GM12801 (cell line): Measurements from ENCODE around the gene PANK4.

Source experiments
- CTCF ChIP-seq: IDR thresholded peaks from one replicate; pipeline ENCODE4 v1.5.1; 2011; ENCODE audit warnings: control low read depth; ENCODE audit not compliant: insufficient read length; ENCODE audit errors: extremely low read depth

The PANK4 gene

GRCh38 chr1:2465371-2466269 is 60.8 kb downstream of the PANK4 start:
- no peak for TF ChIP-seq CTCF

GRCh38 chr1:2463396-2463795 is 63.0 kb downstream of the PANK4 start:
- TF ChIP-seq CTCF = no peak

GRCh38 chr1:2462819-2463218 is 63.6 kb downstream of the PANK4 start:
- no peak for TF ChIP-seq CTCF

- no peak for TF ChIP-seq CTCF
Observed at GRCh38 chr1:2460996-2461751, 65.2 kb downstream of the PANK4 start.

GRCh38 chr1:2460203-2460602 is 66.2 kb downstream of the PANK4 start:
- TF ChIP-seq CTCF = no peak

GRCh38 chr1:2459757-2460156 is 66.6 kb downstream of the PANK4 start:
- TF ChIP-seq CTCF = no peak

- TF ChIP-seq CTCF = no peak
Observed at GRCh38 chr1:2458687-2459086, 67.7 kb downstream of the PANK4 start.
